Tracheal epithelial cell (primary cell): ENCODE data around the gene MESP2. TPM values are rescaled to one million over a fixed set of nuclear protein-coding genes. Genes with fewer than 3 reads are reported as not detected.

Experiments used
- total RNA-seq: library from RNA; depleted of rRNA; stranded (reverse); fragments of >200 nt; gene quantifications from 2 replicates; pipeline ENCODE4 v1.2.1, GENCODE V29; 2014

The MESP2 gene, protein sequence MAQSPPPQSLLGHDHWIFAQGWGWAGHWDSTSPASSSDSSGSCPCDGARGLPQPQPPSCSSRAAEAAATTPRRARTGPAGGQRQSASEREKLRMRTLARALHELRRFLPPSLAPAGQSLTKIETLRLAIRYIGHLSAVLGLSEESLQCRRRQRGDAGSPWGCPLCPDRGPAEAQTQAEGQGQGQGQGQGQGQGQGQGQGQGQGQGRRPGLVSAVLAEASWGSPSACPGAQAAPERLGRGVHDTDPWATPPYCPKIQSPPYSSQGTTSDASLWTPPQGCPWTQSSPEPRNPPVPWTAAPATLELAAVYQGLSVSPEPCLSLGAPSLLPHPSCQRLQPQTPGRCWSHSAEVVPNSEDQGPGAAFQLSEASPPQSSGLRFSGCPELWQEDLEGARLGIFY
- total RNA-seq = 0.48 and 1.3 TPM in 2 replicates

DNA sequence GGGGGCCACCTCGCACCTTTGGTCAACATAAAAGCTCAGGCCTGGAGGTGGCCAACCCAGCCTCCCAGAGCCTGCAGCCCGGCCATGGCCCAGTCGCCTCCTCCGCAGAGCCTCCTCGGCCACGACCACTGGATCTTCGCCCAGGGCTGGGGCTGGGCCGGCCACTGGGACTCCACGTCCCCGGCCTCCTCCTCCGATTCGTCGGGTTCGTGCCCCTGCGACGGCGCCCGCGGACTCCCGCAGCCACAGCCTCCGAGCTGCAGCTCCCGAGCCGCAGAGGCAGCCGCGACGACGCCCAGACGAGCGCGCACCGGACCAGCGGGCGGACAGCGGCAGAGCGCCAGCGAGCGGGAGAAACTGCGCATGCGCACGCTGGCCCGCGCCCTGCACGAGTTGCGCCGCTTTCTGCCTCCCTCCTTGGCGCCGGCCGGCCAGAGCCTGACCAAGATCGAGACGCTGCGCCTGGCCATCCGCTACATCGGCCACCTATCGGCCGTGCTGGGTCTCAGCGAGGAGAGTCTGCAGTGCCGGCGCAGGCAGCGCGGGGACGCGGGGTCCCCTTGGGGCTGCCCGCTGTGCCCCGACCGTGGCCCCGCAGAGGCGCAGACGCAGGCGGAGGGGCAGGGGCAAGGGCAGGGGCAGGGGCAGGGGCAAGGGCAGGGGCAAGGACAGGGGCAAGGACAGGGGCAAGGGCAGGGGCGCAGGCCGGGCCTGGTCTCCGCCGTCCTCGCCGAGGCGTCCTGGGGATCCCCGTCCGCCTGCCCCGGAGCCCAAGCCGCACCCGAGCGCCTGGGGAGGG is at the start of gene MESP2:
Gene MESP2, plus strand, starts transcription at position 59 of the 799 bp plus-strand sequence. Its CDS starts 26 bp downstream, at position 85.

DNA sequence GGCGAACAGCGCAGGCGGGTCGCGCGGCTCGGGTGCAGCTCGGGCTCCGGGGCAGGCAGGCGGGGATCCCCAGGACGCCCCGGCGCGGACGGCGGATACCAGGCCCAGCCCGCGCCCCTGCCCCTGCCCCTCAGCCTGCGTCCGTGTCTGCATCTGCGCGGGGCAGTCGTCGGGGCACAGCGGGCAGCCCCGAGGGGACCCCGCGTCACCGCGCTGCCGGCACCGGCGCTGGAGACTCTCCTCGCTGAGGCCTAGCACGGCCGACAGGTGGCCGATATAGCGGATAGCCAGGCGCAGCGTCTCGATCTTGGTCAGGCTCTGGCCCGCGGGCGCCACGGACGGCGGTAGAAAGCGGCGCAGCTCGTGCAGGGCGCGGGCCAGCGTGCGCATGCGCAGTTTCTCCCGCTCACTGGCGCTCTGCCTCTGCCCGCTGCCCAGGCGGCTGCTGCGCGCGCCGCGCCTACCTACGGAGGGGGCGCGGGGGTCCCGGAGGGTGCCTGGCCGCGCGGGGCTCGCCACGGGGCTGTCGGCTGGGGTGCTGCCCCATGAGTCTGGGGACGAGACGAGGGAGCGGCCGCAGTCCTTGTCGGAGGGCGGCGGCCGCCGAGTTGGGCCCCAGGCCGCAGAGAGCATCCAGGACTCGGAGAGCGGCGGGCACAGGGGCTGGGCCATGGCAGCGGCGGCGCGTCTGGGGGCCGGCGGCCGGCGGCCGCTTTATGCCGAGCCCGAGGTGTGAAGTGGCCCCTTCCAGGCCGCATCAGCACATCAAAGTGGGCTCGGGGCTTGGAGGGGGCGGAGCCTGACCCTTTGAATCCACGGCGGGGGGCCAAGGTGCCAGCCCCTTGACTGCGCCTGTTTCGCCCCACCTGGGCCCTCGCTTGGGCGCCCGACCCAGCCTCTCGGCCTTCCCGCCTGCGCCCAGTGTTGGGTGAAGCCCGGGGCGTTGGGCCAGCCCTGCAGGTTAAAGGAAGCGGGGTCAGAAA is 25.3 kb upstream of the MESP2 start, which contains the start of gene MESP1:
Gene MESP1, minus strand, starts transcription at position 690 of the 983 bp plus-strand sequence. Its CDS starts 18 bp downstream, at position 672.

Other genes with a start within 250 kb of the MESP2 start
- 0.21 and 1.4 TPM in 2 replicates for gene TICRR, start 200.9 kb upstream of the MESP2 start, total RNA-seq
- gene KIF7, start 120.9 kb upstream of the MESP2 start, total RNA-seq = 1.2 and 1.7 TPM in 2 replicates
- gene PLIN1, start 97.0 kb upstream of the MESP2 start, total RNA-seq = 0.24 TPM in 1 of 2 replicates, not detected in the other
- 6.7 and 7.0 TPM in 2 replicates for gene PEX11A, start 85.6 kb upstream of the MESP2 start, total RNA-seq
- gene WDR93, start 85.5 kb upstream of the MESP2 start, total RNA-seq = not detected in 2 replicates
- gene MESP1, start 25.1 kb upstream of the MESP2 start, total RNA-seq = under 0.01 and 0.43 TPM in 2 replicates
- 0.43 and 8.7 TPM in 2 replicates for gene ANPEP, start 38.5 kb downstream of the MESP2 start, total RNA-seq
- gene AP3S2, start 117.7 kb downstream of the MESP2 start, total RNA-seq = 40.7 and 45.6 TPM in 2 replicates
- 8.9 and 10.7 TPM in 2 replicates for gene ARPIN, start 136.6 kb downstream of the MESP2 start, total RNA-seq
- gene ZNF710, start 225.0 kb downstream of the MESP2 start, total RNA-seq = 9.8 and 22.9 TPM in 2 replicates